Keratinocyte (primary cell): ENCODE measurements around the gene PTPRN2.

Experiments
- EZH2 ChIP-seq: IDR thresholded peaks from one replicate; pipeline ENCODE4 v1.6.1; 2012; ENCODE audit warnings: inconsistent platforms, mild to moderate bottlenecking, low read length, moderate library complexity
- TF ChIP-seq, protein P1 (sequence below), 3 experiments: IDR thresholded peaks in 1 of 3; conservative IDR thresholded peaks in 1 of 3; optimal IDR thresholded peaks in 1 of 3; 2 replicates in 2 of 3; 3 replicates in 1 of 3; pipeline versions ENCODE3 to v1.5.1; 2011; ENCODE audit warnings: low read length in 3 of 3, mild to moderate bottlenecking in 3 of 3, moderate library complexity in 2 of 3, control low read depth in 1 of 3, inconsistent platforms in 1 of 3; ENCODE audit not compliant: insufficient read depth in 2 of 3; ENCODE audit errors: extremely low read depth in 1 of 3

DNA sequence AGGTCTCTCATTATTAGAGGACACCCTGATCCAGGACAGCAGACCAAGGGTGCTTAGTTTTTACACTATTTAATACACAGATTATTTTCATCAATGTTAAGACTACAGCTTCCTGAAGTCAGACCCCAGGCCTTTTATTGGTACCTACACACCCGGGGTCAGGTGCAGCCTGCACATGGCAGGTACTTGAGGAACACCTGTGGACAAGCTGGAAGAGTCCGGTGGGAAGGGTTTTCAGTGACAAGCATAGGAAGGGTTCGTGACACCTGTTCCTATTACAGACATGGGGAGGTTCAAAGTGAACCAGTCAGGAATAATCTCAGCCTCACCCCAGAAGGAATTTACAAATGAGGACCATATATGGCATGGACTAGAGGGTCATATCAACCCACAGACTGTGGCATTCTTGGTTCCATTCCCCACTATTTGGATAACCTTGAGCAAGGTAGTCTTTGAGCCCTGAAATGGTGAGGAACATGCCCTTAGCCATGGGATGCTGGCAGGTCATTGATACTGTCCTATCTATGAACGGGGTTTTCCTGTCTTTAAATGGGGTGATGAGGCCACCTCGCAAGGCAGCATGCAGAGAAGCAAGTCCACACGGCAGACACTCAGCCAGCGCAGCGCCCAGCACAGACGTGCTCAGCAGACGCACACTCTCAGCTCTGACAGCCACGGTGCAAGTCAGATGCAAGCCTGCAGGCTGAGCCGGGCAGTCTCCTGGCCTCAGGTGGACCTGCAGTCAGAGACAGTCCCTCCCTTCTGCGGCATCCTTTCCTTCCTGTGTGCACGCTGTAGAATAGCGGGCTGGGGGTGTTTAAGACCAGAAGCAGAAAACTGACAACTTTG lies 624.9 kb downstream of the PTPRN2 start:
- TF ChIP-seq, protein P1, sequence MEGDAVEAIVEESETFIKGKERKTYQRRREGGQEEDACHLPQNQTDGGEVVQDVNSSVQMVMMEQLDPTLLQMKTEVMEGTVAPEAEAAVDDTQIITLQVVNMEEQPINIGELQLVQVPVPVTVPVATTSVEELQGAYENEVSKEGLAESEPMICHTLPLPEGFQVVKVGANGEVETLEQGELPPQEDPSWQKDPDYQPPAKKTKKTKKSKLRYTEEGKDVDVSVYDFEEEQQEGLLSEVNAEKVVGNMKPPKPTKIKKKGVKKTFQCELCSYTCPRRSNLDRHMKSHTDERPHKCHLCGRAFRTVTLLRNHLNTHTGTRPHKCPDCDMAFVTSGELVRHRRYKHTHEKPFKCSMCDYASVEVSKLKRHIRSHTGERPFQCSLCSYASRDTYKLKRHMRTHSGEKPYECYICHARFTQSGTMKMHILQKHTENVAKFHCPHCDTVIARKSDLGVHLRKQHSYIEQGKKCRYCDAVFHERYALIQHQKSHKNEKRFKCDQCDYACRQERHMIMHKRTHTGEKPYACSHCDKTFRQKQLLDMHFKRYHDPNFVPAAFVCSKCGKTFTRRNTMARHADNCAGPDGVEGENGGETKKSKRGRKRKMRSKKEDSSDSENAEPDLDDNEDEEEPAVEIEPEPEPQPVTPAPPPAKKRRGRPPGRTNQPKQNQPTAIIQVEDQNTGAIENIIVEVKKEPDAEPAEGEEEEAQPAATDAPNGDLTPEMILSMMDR (optimal IDR thresholded peaks at IDR 0.05 in 1 of 3, IDR thresholded peaks at IDR 0.05 in 1 of 3, conservative IDR thresholded peaks at IDR 0.05 in 1 of 3; ENCODE audit: extremely low read depth in 1 of 3, insufficient read depth in 2 of 3, low read length in 3 of 3) = no peak
- no peak for TF ChIP-seq EZH2
